HG03064 (cell line): ENCODE results near the gene APOBEC3H.

ENCODE experiments used
- ATAC-seq: cut with Tn5 transposase; IDR thresholded peaks from one replicate; pipeline ENCODE4 v1.9.1; 2021; ENCODE audit warnings: low read depth; ENCODE audit not compliant: unreplicated experiment

Gene APOBEC3H

DNA sequence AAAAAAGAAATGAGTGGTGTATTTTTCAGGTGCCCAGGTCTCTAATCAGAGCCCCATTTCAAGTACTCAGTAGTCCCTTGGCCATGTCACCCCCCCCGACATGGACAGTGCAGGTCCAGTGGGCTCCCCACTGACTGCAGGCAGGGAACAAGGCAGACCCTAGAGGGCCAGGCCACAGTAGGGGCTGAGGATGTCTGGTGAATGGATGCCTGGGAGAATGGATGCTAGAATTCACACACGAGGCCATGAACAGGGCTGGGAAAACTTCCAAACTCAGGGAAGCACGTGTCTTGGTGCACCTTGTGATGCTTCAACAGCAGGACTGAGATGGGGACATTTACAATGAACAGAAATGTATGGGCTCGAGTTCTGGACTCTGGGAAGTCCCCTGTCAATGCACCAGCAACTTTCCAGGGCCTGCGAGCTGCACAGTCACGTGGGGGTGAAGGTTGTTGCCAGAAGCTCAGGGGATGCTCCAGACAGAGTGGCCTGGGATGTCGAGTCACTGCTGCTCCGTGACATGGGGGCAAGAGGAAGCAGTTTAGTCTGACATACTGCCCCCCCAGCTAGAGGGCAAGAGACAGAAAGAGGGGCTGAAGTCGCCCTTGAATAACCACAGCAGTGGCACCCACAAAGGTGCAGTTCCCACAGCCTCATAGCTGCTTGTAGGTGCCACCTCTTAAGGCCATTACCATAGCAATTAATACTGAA is 16.8 kb upstream of the APOBEC3H start:
- ATAC-seq, result no peak

DNA sequence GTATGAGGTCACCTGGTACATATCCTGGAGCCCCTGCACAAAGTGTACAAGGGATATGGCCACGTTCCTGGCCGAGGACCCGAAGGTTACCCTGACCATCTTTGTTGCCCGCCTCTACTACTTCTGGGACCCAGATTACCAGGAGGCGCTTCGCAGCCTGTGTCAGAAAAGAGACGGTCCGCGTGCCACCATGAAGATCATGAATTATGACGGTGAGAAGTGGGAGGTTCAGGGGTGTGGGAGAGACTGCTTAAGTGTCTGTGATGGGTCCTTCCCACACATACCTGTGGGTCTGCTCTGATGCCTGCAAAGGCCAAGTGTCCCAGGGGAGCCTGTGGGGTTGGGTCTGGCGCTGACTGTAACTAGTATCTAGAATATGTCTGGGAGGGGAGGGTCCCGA is 16.0 kb upstream of the APOBEC3H start:
- no peak for ATAC-seq

DNA sequence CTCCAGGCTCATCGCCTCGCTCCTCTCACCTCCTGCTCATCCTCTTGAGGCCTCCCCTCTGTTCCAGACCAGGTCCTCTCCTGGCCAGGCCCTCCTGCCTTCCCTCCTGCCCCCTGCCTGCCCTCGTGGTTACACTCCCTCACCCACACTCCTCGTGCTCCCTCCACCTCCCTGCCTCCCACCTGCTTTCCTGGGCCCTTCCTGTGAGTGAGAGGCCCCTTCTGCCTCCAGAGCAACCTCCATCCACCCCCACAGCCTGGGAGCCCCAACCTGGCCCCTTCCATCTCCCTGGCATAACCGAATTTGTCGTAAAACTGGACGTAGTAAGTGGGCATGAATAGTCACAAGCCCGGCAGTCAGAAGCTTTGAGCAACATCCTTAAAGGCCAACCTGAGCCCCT is 15.4 kb upstream of the APOBEC3H start:
- ATAC-seq, result no peak

DNA sequence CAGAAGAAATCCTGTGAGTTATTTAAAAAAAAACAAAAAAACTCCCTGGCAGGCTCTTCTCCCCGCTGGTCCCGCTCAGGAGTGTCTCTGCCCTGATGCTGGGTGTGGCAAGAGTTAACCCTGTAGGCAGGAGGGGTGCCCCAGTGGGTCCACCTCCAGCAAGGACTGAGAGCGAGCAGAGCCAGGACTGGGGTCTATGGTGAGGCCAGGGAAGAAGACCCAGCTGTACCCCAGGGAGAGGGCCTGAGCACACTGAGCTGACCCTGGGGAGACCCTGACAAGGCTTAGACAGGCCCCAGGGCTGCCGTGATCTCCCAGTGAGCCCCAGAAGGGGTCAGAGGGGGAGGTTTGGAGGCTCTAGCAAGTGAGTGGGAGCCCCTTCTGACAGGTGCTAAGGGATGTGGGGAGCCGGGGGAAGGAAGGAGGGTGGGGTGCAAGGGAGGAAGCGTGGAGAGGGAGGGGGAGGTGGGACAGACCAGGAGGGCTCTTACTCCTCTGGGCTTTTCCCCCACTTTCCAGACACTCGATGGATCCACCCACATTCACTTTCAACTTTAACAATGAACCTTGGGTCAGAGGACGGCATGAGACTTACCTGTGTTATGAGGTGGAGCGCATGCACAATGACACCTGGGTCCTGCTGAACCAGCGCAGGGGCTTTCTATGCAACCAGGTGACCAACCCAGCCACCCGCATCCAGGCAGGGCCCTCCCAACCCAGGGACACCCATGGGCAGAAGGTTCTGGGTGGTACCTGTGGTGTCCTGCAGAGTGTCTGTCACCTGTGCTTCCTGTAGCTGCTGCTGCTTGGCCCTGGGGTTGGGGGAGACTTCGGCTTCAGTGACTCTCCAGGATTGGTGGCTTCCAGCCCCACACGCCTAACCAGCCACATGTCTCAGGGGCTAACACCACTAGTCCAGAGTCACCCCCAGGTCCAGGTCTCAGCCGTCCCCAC is 13.6 kb upstream of the APOBEC3H start:
- no peak for ATAC-seq

DNA sequence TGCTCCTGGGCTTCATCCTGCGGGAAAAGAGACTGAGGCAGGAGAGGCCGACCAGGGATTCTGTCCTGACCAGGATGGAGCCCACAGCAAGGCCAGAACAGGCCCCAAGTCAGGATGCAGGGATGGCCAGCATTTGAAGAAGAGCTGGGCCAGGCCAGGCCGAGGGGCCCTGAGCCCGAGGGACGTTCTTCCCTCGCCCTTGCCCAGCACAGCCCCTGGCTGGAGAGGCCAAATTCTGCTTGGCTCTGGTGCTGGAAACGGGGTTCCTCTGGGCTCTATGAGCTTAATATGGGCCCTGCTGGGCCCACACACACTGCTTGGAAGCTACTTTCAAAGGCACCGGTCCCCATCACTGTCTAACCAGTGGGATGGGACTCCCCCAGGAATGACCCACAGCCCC is 12.4 kb upstream of the APOBEC3H start:
- no peak for ATAC-seq

DNA sequence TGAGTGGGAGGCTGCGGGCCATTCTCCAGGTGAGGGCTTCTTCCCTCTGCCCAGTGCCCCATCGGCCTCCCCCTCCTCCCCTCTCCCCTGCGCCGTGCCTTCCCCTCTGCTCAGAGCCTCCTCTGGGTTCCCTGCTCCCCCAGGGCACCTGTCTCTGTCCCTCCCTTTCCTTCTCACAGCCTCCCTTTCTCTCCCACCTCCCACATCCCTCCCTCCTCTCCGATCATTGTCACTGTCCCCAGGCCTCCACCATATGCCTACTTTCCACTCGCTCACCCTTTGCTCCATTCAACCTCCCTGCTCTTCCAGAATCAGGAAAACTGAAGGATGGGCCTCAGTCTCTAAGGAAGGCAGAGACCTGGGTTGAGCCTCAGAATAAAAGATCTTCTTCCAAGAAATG is 9.9 kb upstream of the APOBEC3H start:
- no peak for ATAC-seq

DNA sequence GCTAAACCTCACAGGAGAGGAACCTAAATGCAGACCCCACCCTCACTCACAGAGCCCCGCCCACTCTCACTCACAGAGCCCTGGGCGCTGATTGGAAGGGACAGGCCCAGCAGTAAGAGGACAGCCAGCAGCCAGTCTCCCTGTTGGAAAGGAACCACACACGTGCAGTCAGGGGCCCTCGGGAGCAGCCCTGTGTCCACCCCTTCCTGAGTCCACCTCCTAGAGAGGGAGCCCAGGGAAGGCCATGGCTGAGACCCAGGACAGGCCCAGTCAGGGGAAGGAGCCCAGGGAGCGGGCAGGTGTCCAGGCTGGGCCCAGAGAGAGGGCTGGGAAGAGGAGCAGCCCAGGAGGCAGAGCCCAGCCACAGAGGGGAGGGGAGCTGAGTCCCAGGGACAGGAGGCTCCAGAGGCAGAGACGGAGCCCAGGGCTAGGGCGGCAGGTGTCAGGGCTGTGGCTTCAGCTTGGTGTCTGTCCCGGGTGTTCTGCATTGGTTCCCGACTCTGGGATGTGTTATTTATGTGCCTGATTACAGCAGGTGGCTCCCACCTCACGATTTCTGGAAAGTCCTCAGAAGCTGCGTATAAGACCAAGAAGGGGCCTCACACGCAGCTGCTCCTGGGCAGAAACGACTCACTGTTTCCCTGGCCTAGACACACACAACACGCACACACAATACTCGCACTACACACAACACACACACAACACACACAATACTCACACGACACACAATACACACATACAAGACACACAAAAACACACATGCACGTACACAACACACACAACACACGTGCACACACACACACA is 9.0 kb upstream of the APOBEC3H start:
- ATAC-seq, result no peak

DNA sequence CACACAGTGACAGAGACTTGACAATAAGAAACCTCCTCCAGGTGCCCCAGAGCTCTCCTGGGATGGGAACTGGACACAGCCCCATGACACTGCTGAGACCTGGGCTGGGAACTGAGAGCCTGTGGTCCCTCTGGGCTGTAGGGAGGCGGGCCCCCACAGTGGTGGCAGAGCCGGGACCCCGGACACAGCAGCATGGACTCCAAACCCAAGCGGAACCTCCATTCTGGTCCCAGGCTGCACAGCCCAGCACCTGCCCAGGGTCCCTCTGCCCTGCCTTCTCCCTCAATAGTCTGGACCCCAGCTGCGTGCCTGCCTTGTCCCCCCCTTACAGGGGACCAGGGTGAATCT is 8.4 kb upstream of the APOBEC3H start:
- no peak for ATAC-seq

DNA sequence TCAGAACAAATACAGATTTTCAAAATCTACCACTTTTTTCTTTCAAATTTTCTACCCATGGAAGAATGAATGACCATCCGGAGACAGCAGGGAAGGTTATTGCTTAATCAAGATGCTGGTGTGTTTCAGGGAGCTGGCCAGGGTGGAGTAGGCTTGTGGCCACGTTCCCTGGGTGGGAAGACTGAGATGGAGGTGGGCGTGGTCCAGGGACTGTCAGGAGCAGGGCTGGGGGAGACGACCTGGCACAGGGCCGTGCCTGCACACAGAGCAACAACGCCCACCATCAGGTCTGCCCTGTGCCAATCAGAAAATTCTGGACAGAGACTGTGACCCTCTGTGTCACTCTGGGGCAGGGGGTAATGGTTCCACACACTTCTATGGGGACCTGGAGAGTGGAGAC is 7.1 kb upstream of the APOBEC3H start:
- ATAC-seq, result no peak

DNA sequence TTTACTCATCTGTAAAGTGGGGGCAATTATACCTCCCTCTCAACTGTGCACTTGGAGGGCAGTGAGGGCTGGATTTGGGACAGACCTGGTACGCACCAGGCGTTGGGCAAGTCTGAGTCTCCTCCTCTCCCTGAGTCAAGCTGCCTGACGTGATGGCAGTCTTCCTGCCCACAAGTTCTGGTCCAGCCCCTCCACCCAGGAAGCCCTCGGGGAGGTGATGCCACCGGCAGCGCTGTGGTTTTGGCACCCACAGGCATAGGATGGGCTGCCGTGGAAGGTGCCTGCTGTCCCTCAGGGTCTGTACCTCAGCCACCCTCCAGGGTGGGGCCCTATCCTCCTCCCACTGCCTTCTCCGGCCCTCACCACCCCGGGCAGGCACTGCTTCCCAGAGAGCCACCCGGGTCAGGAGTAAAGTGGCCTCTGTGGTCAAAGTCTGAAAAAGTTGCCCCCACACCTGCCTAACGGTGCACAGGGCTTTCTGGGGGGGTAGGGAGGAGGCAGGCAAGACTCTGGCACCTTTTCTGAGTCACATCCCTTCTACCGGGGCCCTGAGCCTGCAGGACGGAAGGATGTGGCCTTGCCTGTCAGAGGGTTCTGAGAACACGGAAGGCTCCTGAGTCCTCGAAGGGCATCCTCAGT is 6.5 kb upstream of the APOBEC3H start:
- no peak for ATAC-seq

DNA sequence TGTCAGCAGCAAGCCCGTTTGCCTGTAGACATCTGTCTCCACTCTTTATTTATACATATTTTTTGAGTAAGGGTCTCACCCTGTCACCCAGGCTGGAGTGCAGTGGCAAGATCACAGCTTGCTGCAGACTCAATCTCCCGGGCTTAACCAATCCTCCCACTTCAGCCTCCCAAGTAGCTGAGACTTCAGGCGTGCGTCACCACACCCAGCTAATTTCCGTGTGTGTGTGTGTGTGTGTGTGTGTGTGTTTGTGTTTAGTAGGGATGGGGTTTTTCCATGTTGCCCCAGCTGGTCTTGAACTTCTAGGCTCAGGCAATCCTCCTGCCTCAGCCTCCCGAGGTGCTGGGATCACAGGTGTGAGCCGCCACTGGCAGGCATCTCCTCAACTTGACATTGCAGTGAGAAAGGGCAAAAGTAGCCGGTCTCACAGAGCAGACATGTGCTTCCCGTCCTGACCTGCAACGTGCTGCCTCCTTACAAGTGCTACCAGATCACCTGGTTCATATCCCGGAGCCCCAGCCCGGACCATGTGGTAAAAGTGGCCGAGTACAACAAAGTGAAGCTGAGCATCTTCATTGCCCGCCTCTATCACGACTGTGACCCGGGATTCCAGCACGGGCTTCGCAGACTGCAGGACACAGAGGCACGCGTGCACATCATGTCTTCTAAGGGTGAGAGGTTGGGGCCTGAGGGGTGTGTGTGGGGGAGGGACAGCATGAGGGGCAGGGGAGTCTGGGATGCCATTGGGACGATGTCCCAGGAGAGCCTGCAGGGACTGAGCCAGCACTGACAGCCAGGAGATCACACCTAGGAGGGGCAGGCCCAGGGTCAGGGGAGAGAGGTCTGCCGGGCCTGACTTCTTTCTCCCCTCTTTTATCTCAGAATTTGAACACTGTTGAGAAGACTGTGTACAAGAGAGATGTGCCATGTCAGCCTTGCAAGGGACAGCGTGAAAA is 5.6 kb upstream of the APOBEC3H start:
- no peak for ATAC-seq

DNA sequence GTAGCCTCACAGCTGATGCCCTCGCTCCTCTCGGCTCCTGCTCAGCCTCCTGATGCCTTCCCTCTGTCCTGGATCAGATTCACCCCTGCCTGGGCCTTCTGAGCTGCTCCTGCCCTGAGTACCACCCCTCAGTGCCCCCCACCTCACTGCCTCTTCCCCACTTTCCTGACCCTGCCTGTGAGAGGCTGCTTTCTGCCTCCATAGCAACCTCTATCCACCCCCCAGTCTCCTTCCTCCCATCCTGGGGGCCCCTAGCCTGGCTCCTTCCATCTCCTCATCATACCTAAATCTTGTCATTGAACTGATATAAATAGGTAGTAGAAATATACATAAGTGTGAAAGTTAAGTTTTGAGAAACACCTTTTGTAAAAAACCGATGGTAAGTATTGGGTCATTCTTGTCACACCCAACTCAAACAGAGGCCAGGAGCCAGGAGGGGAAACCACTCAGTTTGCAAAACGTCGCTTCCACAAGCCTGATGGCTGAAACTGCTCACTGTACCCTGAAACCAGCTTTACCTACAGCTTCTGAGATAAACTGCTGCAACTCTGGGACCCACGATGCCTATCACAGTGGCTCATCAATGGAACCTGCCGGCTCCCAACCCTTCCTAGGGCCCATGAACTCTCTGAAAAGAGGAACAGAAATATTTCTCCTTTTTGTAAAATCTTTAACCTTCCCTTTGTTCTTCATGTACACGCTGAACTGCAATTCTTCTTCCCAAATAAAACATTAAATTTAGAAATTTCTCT is 4.8 kb upstream of the APOBEC3H start:
- ATAC-seq, result no peak

DNA sequence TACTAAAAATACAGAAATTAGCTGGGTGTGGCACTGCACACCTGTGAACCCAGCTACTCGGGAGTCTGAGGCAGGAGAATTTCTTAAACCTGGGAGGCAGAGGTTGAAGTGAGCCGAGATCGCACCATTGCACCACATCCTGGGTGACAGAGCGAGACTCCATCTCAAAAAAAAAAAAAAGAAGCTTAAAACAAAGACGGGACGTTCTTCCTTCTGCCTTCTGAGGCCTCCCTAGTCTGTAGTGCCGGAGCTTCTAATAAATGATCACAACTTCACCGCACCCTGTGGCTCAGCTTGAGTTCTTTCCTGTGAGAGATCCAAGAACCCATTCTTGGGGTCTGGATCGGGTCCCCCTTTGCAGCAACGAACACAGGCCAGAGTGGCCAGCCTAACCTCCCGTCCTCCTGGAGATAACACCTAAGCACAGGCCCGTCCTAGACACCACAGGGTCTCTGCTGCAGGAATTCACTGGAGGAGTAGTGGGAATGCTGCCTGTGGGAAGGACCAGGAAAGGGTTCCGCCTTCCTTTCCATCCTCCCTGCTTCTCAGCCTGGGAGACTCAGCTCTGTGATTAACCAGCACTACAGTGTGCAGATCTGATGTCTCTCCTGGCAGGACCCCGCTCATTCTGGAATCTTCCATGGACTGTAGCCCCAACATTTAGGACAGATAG is 2.2 kb upstream of the APOBEC3H start:
- ATAC-seq, result no peak

DNA sequence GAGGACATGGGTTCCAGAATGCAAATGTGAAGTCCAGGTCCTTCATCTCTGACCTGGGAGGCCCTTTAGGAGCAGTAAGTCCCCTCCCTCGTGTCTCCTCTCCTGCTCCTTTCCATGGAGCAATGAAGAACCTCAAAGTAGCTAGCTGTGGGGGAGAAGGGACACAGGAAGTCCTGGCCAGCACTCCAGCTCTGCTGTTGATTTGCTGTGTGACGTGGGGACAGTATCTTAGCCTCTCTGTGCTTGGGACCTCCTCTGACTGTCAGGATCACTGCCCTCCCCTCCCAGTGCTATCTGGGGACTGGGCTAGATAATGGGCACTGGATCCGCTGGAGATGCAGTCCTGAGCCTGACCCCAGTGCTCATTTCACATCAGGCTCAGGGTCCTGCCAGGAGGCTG is 1.1 kb upstream of the APOBEC3H start:
- no peak for ATAC-seq

DNA sequence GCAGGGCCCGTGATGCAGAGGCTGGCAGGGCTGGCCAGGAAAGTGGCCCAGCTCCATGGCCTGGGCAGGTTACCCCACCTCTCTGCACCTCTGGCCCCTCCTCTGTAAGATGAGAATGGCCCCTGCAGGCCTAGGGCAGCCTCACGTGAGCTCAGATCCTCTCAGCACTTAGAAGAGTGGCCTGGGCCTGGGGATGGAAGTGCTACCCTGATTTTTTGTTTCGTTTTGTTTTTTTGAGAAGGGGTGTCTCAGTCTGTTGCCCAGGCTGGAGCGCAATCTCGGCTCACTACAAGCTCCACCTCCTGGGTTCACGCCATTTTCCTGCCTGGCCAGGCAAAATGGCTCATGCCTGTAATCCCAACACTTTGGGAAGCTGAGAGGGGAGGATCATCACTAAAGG is 982 bp downstream of the APOBEC3H start:
- ATAC-seq, result no peak

DNA sequence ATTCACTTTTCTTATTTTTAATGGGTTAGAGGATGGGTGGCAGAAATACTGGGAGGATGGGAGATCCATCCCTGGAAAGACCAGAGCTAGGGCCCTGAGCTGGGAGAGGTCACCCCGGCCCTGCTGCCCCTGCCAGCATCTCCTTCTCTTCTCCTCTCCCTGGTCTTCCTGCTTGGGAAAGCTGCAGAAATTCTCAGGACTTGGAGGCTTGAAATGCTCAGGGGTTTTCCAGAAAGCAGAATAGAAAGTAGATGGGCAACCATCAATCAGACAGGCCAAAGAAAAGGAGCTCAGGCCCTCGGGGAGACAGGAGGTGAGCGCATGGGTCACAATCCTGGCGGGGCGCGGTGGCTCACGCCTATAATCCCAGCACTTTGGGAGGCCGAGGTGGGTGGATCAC is 1.5 kb downstream of the APOBEC3H start:
- no peak for ATAC-seq

DNA sequence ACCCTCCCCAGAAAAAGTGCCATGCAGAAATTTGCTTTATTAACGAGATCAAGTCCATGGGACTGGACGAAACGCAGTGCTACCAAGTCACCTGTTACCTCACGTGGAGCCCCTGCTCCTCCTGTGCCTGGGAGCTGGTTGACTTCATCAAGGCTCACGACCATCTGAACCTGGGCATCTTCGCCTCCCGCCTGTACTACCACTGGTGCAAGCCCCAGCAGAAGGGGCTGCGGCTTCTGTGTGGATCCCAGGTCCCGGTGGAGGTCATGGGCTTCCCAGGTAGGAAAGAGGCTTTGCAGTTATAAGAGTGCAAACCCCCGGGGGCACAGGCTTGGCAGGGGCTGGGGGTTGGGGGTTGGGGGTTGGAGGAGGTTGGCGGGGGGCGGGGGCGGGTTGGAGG is 4.2 kb downstream of the APOBEC3H start:
- no peak for ATAC-seq

DNA sequence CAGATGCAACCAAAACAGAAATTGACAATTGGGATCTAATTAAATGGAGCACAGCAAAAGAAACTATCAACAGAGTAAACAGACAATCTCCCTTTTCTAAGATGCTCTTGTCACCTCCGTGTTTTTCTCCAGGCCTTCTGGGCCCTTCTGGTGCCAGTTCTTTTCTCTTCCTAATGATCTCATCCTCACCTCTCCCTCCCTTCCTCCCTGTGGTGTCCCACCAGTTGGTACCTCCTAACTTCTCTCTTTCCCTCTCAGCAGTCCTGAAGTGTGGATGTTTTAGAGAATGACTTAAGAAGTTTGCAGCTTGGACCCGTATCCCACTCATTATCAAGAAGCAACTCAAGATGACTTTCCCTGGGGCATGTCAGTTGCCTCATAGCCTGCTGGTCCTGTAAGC is 6.4 kb downstream of the APOBEC3H start:
- ATAC-seq, result no peak
